Panc1 (cell line): ENCODE results near the gene RGS10. TPM values are rescaled to one million over a fixed set of nuclear protein-coding genes. Genes with fewer than 3 reads are reported as not detected.

Experiments used
- ATAC-seq: fragments of 200-7000 bp; cut with Tn5 transposase; 2 replicates; pipeline ENCODE4 v1.9.1; 2020; ENCODE audit warnings: mild to moderate bottlenecking, moderate library complexity
- BruUV-seq: library from RNA; stranded (reverse); fragments of 400-500 nt; replicated peaks from 2 replicates; lab custom pipeline; 2021; lab: Mats Ljungman, UMichigan
- CTCF ChIA-PET: fragments of 300-600 bp; sonication (Branson Sonifier 250); formaldehyde crosslinking; loops from one replicate; lab custom pipeline; 2022; ENCODE audit warnings: antibody characterized with exemption; lab: Charles Lee
- POLR2A ChIA-PET: fragments of 300-600 bp; sonication (Branson Sonifier 250); formaldehyde crosslinking; loops from one replicate; lab custom pipeline; 2022; ENCODE audit warnings: antibody characterized with exemption; lab: Charles Lee
- DNase-seq: peaks from one replicate; pipeline ENCODE4 v3.0.0-alpha.2; 2010; ENCODE audit warnings: low read depth, low spot score
- H3K27ac ChIP-seq: 2 replicates; pipeline ENCODE4 v1.5.1; 2011; ENCODE audit warnings: mild to moderate bottlenecking, low read length, inconsistent platforms
- H3K27me3 ChIP-seq: fragments of 200-500 bp; sonication (Bioruptor generic); 2 replicates; pipeline ENCODE4 v1.6.0; 2014; ENCODE audit warnings: low read length, inconsistent platforms; ENCODE audit not compliant: control insufficient read depth, insufficient read depth
- H3K36me3 ChIP-seq: fragments of 200-500 bp; sonication (Bioruptor generic); 2 replicates; pipeline ENCODE4 v1.5.1; 2014; ENCODE audit warnings: inconsistent platforms, mild to moderate bottlenecking, low read length, moderate library complexity; ENCODE audit not compliant: control insufficient read depth, insufficient read depth
- H3K4me1 ChIP-seq: 2 replicates; pipeline ENCODE4 v1.5.1; 2011; ENCODE audit warnings: inconsistent platforms, mild to moderate bottlenecking, low read length, moderate library complexity; ENCODE audit not compliant: control insufficient read depth, insufficient read depth
- H3K4me3 ChIP-seq, 2 experiments: 2 replicates each; pipeline ENCODE4 v1.5.1; 2011 to 2012; ENCODE audit warnings: low read depth in 2 of 2, low read length in 2 of 2, mild to moderate bottlenecking in 2 of 2, inconsistent platforms in 1 of 2, moderate library complexity in 1 of 2
- H3K9me3 ChIP-seq: fragments of 200-500 bp; sonication (Bioruptor generic); 2 replicates; pipeline ENCODE4 v1.5.1; 2014; ENCODE audit warnings: low read depth, mild to moderate bottlenecking, inconsistent platforms, low read length, moderate library complexity; ENCODE audit not compliant: control insufficient read depth, insufficient read depth
- CTCF ChIP-seq: fragments of 450-650 bp; IDR thresholded peaks from 2 replicates; pipeline ENCODE4 v1.5.1; 2017; ENCODE audit warnings: mild to moderate bottlenecking
- POLR2AphosphoS5 ChIP-seq: IDR thresholded peaks from 2 replicates; pipeline ENCODE4 v1.6.1; 2012; ENCODE audit warnings: mild to moderate bottlenecking, low read depth, low read length, moderate library complexity
- REST ChIP-seq, 2 experiments: IDR thresholded peaks; 2 replicates each; pipeline ENCODE4 v1.6.1; 2011 to 2012; ENCODE audit warnings: low read depth in 2 of 2, control low read depth in 1 of 2, low read length in 1 of 2, mild to moderate bottlenecking in 1 of 2, moderate library complexity in 1 of 2; ENCODE audit not compliant: insufficient read depth in 1 of 2
- SIN3A ChIP-seq: IDR thresholded peaks from 2 replicates; pipeline ENCODE4 v1.6.1; 2012; ENCODE audit warnings: low read depth, mild to moderate bottlenecking, low read length, moderate library complexity, borderline replicate concordance; ENCODE audit not compliant: insufficient read depth
- TCF7L2 ChIP-seq: IDR thresholded peaks from 2 replicates; pipeline ENCODE4 v1.6.1; 2011; ENCODE audit warnings: mild to moderate bottlenecking, low read depth, low read length, inconsistent platforms
- in situ Hi-C: cut with HindIII; loops from 2 replicates; pipeline ENCODE4 v1.10.0; 2016; ENCODE audit warnings: low sequenced_read_pairs, low pct_unique_long_range_greater_than_20kb
- intact Hi-C: fragments of 100-400 bp; cut with micrococcal nuclease; formaldehyde crosslinking; loops from one replicate; pipeline ENCODE4 v1.10.0; 2022; ENCODE audit not compliant: unreplicated experiment
- total RNA-seq: library from RNA; stranded (reverse); gene quantifications from one replicate; pipeline ENCODE4 v1.2.1, GENCODE V29; 2021; ENCODE audit not compliant: unreplicated experiment

Gene RGS10
- total RNA-seq, 1 experiment from 2014 or later = 68.6 TPM

- DNase-seq (no peak), ATAC-seq (no peak)
- intact Hi-C loops (no loop called here), in situ Hi-C loops (no loop called here)
- Histone ChIP-seq H3K9me3 (no peaks in the 10 kb centered on the region), H3K4me1 (no peaks in the 10 kb centered on the region), H3K27me3 (no peaks in the 10 kb centered on the region), H3K36me3 (peaks cover 2% of the 10 kb centered on the region; the same call in 1 of the 2 replicates), H3K4me3 (no peak overlapping the region), H3K27ac (no peak overlapping the region)
- ChIA-PET CTCF (no interaction called here), POLR2A (interaction anchor here (0.6 kb wide), 1 partner anchor 29 kb away, joined by 7 read pairs; no protein-coding TSS in a partner anchor)
- no TSS peak for BruUV-seq
- TF ChIP-seq REST (IDR thresholded peaks at IDR 0.05; ENCODE audit: insufficient read depth in 1 of 2, low read depth in 2 of 2, low read length in 1 of 2) = no peak
- no peak for TF ChIP-seq POLR2AphosphoS5
- TF ChIP-seq TCF7L2 = no peak
- TF ChIP-seq SIN3A = no peak
Measured at GRCh38 chr10:119515511-119516045, 26.9 kb downstream of the RGS10 start.

- TSS peak; percentile 45 for BruUV-seq
- CTCF ChIA-PET = no interaction called here
Measured at GRCh38 chr10:119514819-119515218, 27.7 kb downstream of the RGS10 start.

GRCh38 chr10:119511828-119512515, 30.5 kb downstream of the RGS10 start:
- BruUV-seq = no TSS peak
- H3K4me3 ChIP-seq = no peak overlapping the region
- H3K9me3 ChIP-seq = no peaks in the 10 kb centered on the region
- intact Hi-C loops = no loop called here
- in situ Hi-C loops = no loop called here
- CTCF ChIA-PET = no interaction called here
- H3K27ac ChIP-seq = no peak overlapping the region
- no peak for ATAC-seq
- H3K27me3 ChIP-seq = no peaks in the 10 kb centered on the region
- POLR2A ChIA-PET = no interaction called here
- DNase-seq = no peak
- no peak for TF ChIP-seq SIN3A
- TF ChIP-seq REST (IDR thresholded peaks at IDR 0.05; ENCODE audit: insufficient read depth in 1 of 2, low read depth in 2 of 2, low read length in 1 of 2) = no peak
- TF ChIP-seq CTCF = no peak
- no peak for TF ChIP-seq POLR2AphosphoS5
- no peak for TF ChIP-seq TCF7L2
- H3K36me3 ChIP-seq = peaks cover 2% of the 10 kb centered on the region; the same call in 1 of the 2 replicates
- no peaks in the 10 kb centered on the region for H3K4me1 ChIP-seq

More at GRCh38 chr10:119514819-119515218, 27.7 kb downstream of the RGS10 start:
- H3K4me1 ChIP-seq = no peaks in the 10 kb centered on the region
- H3K27me3 ChIP-seq = no peaks in the 10 kb centered on the region
- H3K36me3 ChIP-seq = peaks cover 2% of the 10 kb centered on the region; the same call in 1 of the 2 replicates
- in situ Hi-C loops = no loop called here
- intact Hi-C loops = no loop called here
- POLR2A ChIA-PET = no interaction called here
- no peak overlapping the region for H3K27ac ChIP-seq
- no peak for ATAC-seq
- no peaks in the 10 kb centered on the region for H3K9me3 ChIP-seq
- no peak for DNase-seq
- H3K4me3 ChIP-seq = no peak overlapping the region
- TF ChIP-seq TCF7L2 = no peak
